Mononuclear cell (primary cell): ENCODE data around the gene OOSP3. TPM values are rescaled to one million over a fixed set of nuclear protein-coding genes. Genes with fewer than 3 reads are reported as not detected.
"Not testable (repeated sequence)": the region's sequence is repeated elsewhere in the genome, so short reads cannot be mapped to it uniquely, and the experiment has no call there.

Experiments used
- H3K27me3 ChIP-seq: 2 replicates; pipeline ENCODE4 v1.6.0; 2011; ENCODE audit warnings: low read length, control low read depth; ENCODE audit not compliant: insufficient read depth
- H3K4me1 ChIP-seq: 2 replicates; pipeline ENCODE4 v1.5.1; 2011; ENCODE audit warnings: mild to moderate bottlenecking, low read length, control low read depth; ENCODE audit not compliant: insufficient read depth
- H3K4me3 ChIP-seq: 2 replicates; pipeline ENCODE4 v1.5.1; 2011; ENCODE audit warnings: mild to moderate bottlenecking, low read length, moderate library complexity
- H3K9me3 ChIP-seq: 2 replicates; pipeline ENCODE4 v1.5.1; 2011; ENCODE audit warnings: low read depth, mild to moderate bottlenecking, control low read depth, low read length
- total RNA-seq: library from RNA; depleted of rRNA; stranded (reverse); fragments of >200 nt; gene quantifications from one replicate; pipeline ENCODE4 v1.2.3, GENCODE V29; 2012

Gene OOSP3, protein sequence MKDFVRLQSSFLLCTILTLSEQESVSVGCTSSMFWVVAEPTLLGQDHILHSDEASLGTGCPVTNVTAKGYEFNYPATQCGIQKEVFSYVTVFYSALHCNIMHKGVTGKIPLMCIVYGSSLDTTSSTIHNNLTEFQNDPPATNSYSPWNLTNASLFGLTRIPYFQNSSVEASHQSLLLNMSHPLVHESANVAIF
- total RNA-seq, result not detected

- H3K27me3 ChIP-seq, result no peaks in the 10 kb centered on the region
Observed at GRCh38 chr11:59878575-59878974, at the start of gene OOSP3. Gene OOSP3, plus strand, starts transcription at chr11:59878782. Its CDS starts 27 bp downstream, at chr11:59878809.

DNA sequence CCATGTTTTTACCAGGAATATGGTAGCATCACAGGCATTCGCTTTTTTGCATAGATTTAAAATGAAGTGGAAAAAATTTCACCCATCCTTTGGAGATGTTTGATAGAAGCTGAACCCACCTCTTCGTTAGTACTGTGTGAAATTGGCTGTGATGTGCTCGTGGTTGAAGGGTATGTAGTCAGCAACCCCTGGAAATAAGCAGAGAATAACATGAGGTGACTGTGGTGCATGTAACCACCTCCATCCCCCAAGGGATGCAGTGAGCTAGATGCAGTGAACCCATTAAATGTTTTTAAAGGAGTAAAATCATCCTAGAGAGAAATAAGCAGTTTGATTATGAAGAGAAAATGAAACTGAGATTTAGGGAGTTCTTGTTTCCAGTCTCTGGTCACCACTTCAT, 49.2 kb upstream of the OOSP3 start:
- H3K4me3 ChIP-seq, result no peak overlapping the region
- H3K27me3 ChIP-seq, result no peaks in the 10 kb centered on the region
- H3K4me1 ChIP-seq, result peaks cover 6% of the 10 kb centered on the region
- no peaks in the 10 kb centered on the region for H3K9me3 ChIP-seq

More at GRCh38 chr11:59878575-59878974, at the start of gene OOSP3:
- no peaks in the 10 kb centered on the region for H3K4me1 ChIP-seq
- H3K9me3 ChIP-seq, result no peaks in the 10 kb centered on the region
- H3K4me3 ChIP-seq, result no peak within 1 kb of the TSS

DNA sequence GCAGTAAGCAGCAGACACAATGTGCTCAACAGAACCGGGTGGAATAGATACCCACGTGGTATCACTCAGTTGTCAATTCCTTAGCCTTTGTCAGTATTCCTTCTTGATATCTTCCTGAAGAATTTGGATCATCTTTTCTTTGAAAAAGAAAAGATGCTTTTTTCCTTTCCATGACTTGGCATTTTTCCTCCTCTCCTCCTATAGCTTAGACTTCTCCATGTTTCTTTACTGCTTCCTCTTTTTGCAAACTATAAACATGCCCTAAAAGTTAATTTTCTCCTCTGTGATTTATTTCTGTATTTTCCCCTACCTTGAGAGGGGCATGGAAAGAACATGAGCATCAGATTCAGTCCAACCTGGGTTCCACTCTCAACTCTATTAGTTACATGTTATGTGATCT, 45.0 kb upstream of the OOSP3 start:
- H3K9me3 ChIP-seq, result no peaks in the 10 kb centered on the region
- H3K4me3 ChIP-seq, result no peak overlapping the region
- H3K27me3 ChIP-seq, result no peaks in the 10 kb centered on the region
- H3K4me1 ChIP-seq, result peaks cover 6% of the 10 kb centered on the region

- Histone ChIP-seq H3K9me3 (no peaks in the 10 kb centered on the region), H3K4me1 (no peaks in the 10 kb centered on the region), H3K27me3 (no peaks in the 10 kb centered on the region), H3K4me3 (no peak overlapping the region)
Observed at GRCh38 chr11:59839615-59840014, 39.0 kb upstream of the OOSP3 start.

- Histone ChIP-seq H3K4me1 (no peaks in the 10 kb centered on the region), H3K9me3 (no peaks in the 10 kb centered on the region), H3K4me3 (no peak overlapping the region), H3K27me3 (no peaks in the 10 kb centered on the region)
Observed at GRCh38 chr11:59841514-59841913, 37.1 kb upstream of the OOSP3 start.

- no peaks in the 10 kb centered on the region for H3K4me1 ChIP-seq
- H3K4me3 ChIP-seq, result no peak overlapping the region
- H3K27me3 ChIP-seq, result no peaks in the 10 kb centered on the region
- H3K9me3 ChIP-seq, result no peaks in the 10 kb centered on the region
Observed at GRCh38 chr11:59842316-59842715, 36.3 kb upstream of the OOSP3 start.

- Histone ChIP-seq H3K4me1 (no peaks in the 10 kb centered on the region), H3K27me3 (no peaks in the 10 kb centered on the region), H3K9me3 (no peaks in the 10 kb centered on the region), H3K4me3 (no peak within 1 kb of the TSS)
Observed at GRCh38 chr11:59845399-59845798, 33.2 kb upstream of the OOSP3 start, which contains the start of gene CBLIF. Gene CBLIF, minus strand, starts transcription at chr11:59845499. Its CDS starts 46 bp downstream, at chr11:59845453.

GRCh38 chr11:59846556-59846955, 32.0 kb upstream of the OOSP3 start:
- Histone ChIP-seq H3K9me3 (no peaks in the 10 kb centered on the region), H3K4me1 (no peaks in the 10 kb centered on the region), H3K4me3 (no peak overlapping the region), H3K27me3 (no peaks in the 10 kb centered on the region)

- no peaks in the 10 kb centered on the region for H3K27me3 ChIP-seq
- H3K9me3 ChIP-seq, result no peaks in the 10 kb centered on the region
- no peak overlapping the region for H3K4me3 ChIP-seq
- no peaks in the 10 kb centered on the region for H3K4me1 ChIP-seq
Observed at GRCh38 chr11:59847626-59848025, 31.0 kb upstream of the OOSP3 start.

DNA sequence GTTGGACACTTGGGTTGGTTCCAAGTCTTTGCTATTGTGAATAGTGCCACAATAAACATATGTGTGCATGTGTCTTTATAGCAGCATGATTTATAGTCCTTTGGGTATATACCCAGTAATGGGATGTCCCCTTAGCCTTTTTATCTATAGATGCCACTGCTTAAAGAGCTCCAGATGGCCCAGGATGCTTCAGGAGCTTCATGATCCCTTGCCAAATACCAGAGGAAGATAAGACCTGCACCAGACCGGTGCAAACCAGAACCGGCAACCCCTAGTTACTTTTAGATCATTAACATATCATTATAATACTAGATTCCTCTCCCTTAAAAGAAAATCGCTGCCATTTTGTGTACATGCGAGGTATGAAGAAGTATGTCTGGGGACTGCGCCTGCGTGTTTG, 30.1 kb upstream of the OOSP3 start:
- H3K4me1 ChIP-seq, H3K27me3 ChIP-seq, H3K9me3 ChIP-seq, H3K4me3 ChIP-seq: not testable (repeated sequence)

DNA sequence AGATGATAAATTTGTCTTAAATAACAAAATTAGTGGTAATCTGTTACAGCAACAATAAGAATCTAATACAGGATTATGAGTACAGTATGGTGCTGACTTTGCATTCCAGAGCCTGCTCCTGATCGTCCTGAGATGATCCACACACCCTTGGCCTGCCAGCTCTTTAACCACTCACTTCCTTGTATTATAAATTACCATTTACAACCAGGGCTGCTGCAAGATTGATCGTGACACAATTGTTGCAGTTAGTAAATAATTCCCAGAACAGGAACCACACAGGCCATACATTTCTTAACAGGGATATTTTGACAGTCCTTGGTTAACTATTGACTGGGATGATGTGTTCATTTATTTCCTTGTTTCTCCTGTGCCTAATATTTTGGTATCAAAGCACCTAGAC, 29.5 kb upstream of the OOSP3 start:
- Histone ChIP-seq H3K4me3 (no peak overlapping the region), H3K27me3 (no peaks in the 10 kb centered on the region), H3K4me1 (no peaks in the 10 kb centered on the region), H3K9me3 (no peaks in the 10 kb centered on the region)

DNA sequence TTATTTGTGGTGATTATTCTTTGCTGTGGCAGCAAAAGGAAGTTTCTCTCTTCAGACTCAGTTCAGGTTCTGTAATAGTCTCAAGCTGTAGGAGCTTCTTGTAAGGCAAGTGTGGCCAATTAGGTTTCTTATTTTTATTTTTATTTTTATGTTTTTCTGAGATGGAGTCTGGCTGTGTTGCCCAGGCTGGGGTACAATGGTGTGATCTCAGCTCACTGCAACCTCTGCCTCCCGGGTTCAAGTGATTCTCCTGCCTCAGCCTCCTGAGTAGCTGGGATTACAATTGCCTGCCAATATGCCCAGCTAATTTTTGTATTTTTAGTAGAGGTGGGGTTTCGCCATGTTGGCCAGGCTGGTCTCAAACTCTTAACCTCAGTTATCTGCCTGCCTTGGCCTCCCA, 29.0 kb upstream of the OOSP3 start:
- H3K4me3 ChIP-seq, H3K27me3 ChIP-seq, H3K4me1 ChIP-seq, H3K9me3 ChIP-seq: not testable (repeated sequence)

- H3K4me3 ChIP-seq, H3K27me3 ChIP-seq, H3K9me3 ChIP-seq, H3K4me1 ChIP-seq: not testable (repeated sequence)
Observed at GRCh38 chr11:59851416-59851815, 27.2 kb upstream of the OOSP3 start.

GRCh38 chr11:59854871-59855270, 23.7 kb upstream of the OOSP3 start:
- Histone ChIP-seq H3K4me3 (no peak overlapping the region), H3K27me3 (no peaks in the 10 kb centered on the region), H3K9me3 (no peaks in the 10 kb centered on the region), H3K4me1 (peaks cover 9% of the 10 kb centered on the region)

DNA sequence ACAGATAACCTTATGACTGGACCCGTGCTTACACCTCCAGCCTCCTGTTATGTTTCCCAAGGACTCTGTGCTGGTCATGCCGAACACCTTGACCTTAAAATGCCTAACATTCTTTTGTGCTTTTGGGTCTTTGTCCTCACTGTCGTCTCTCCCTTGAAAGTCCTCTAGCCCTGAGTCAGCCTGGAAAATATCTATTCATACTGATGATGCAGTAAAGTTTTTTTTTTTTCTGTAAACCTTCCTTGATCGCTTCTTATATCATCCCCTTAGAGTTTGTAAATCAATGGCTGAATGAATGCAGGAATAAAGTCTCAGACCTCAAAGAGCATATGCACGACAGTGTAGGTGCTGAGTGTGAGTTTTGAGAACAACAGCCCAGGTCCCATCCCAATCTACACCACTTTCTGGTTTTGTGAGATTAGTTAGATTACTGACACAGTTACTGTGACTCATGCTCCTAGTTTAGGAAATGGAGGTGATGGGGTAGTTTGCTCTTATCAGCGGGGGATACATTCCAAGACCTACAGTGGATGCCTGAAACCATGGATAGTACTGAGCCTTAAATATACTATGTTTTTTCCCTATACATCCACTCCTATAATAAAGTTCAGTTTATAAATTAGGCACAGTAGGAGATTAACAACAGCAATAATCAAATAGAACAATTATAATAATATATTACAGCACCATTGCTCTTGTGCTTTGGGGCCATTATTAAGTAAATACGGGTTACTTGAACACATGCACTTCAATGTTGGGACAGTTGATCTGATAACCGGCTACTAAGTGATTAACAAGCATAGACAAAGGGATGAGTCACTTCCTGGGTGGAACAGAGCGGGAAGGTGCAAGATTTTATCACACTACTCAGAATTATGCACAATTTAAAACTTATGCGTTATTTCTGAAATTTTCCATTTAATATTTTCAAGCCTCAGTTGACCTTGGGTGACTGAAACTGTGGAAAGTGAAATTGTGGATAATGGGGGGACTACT, 20.8 kb upstream of the OOSP3 start:
- H3K9me3 ChIP-seq, result no peaks in the 10 kb centered on the region
- peaks cover 9% of the 10 kb centered on the region for H3K4me1 ChIP-seq
- no peak overlapping the region for H3K4me3 ChIP-seq
- H3K27me3 ChIP-seq, result no peaks in the 10 kb centered on the region
